ENCODE results near the gene SFT2D3. TPM values are rescaled to one million over a fixed set of nuclear protein-coding genes. Genes with fewer than 3 reads are reported as not detected.

Gene SFT2D3
- total RNA-seq, 1 experiment from 2014 or later, result 4.7 TPM

GRCh38 chr2:127683056-127683455 lies 18.2 kb upstream of the SFT2D3 start:
- Histone ChIP-seq H2AFZ (ENCODE audit: low read length) (no peak overlapping the region), H3K4me1 (ENCODE audit: insufficient read depth, low read length) (no peaks in the 10 kb centered on the region; the same call in 1 of the 2 replicates), H3K4me2 (ENCODE audit: insufficient read depth, insufficient read length, low read length) (no peak overlapping the region)

More at GRCh38 chr2:127683056-127683455, 18.2 kb upstream of the SFT2D3 start:
- no peak overlapping the region for H2BK20ac ChIP-seq (ENCODE audit: low read depth, low read length, poor library complexity, severe bottlenecking)
- H2BK120ac ChIP-seq (ENCODE audit: low read depth, low read length, poor library complexity, severe bottlenecking), result no peak overlapping the region
- H3K23ac ChIP-seq (ENCODE audit: insufficient read length, low read depth, low read length), result no peak overlapping the region
- no peak overlapping the region for H3K27ac ChIP-seq (ENCODE audit: insufficient read length, low read depth, low read length)
- no peak overlapping the region for H2AK5ac ChIP-seq (ENCODE audit: insufficient read length, low read length)
- Mint-ChIP-seq H3K4me3 (no peak overlapping the region), H3K27me3 (ENCODE audit: low read depth) (peaks cover 23% of the 10 kb centered on the region), H3K4me1 (peaks cover 6 to 13% of the 10 kb centered on the region in 2 experiments), H3K36me3 (ENCODE audit: insufficient read depth in 1 of 3, low read depth in 3 of 3) (no peaks in the 10 kb centered on the region), H3K9me3 (peaks cover 2 to 3% of the 10 kb centered on the region in 2 experiments; a peak in 4 of 5 replicates), H3K27ac (no peak overlapping the region)
- H4K91ac ChIP-seq (ENCODE audit: insufficient read length, low read depth, low read length), result no peak overlapping the region
- TF ChIP-seq, protein P1, sequence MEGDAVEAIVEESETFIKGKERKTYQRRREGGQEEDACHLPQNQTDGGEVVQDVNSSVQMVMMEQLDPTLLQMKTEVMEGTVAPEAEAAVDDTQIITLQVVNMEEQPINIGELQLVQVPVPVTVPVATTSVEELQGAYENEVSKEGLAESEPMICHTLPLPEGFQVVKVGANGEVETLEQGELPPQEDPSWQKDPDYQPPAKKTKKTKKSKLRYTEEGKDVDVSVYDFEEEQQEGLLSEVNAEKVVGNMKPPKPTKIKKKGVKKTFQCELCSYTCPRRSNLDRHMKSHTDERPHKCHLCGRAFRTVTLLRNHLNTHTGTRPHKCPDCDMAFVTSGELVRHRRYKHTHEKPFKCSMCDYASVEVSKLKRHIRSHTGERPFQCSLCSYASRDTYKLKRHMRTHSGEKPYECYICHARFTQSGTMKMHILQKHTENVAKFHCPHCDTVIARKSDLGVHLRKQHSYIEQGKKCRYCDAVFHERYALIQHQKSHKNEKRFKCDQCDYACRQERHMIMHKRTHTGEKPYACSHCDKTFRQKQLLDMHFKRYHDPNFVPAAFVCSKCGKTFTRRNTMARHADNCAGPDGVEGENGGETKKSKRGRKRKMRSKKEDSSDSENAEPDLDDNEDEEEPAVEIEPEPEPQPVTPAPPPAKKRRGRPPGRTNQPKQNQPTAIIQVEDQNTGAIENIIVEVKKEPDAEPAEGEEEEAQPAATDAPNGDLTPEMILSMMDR (conservative IDR thresholded peaks at IDR 0.05), result no peak
- H3K14ac ChIP-seq (ENCODE audit: insufficient read depth, low read length), result no peak overlapping the region
- H2BK5ac ChIP-seq (ENCODE audit: insufficient read length, low read length), result no peak overlapping the region
- no peak overlapping the region for H3T11ph ChIP-seq (ENCODE audit: low read length)
- no peak overlapping the region for H3K4ac ChIP-seq (ENCODE audit: low read depth, low read length)
- no peak overlapping the region for H3K56ac ChIP-seq (ENCODE audit: insufficient read length, low read depth, low read length)
- H3K27me3 ChIP-seq (ENCODE audit: insufficient read depth, low read length), result no peaks in the 10 kb centered on the region
- no peaks in the 10 kb centered on the region for H3K79me1 ChIP-seq (ENCODE audit: insufficient read depth, low read depth, low read length, poor library complexity, severe bottlenecking)
- no peaks in the 10 kb centered on the region for H4K20me1 ChIP-seq (ENCODE audit: control insufficient read depth, insufficient read depth, insufficient read length)
- H3K18ac ChIP-seq (ENCODE audit: insufficient read length, low read depth, low read length), result no peak overlapping the region
- no peak overlapping the region for H4K5ac ChIP-seq (ENCODE audit: insufficient read length, low read depth, low read length)
- no peak overlapping the region for H3K9ac ChIP-seq (ENCODE audit: extremely low read depth, insufficient read length, low read length)
- H2BK15ac ChIP-seq (ENCODE audit: low read depth, low read length), result no peak overlapping the region
- no peak overlapping the region for H4K8ac ChIP-seq (replicated peaks; ENCODE audit: insufficient read length, low read depth, low read length)
- no peak overlapping the region for H2BK12ac ChIP-seq (ENCODE audit: insufficient read length, low read depth, low read length)
- H3K23me2 ChIP-seq (ENCODE audit: insufficient read length, low read depth, low read length, poor library complexity, severe bottlenecking), result no peaks in the 10 kb centered on the region
- no peaks in the 10 kb centered on the region for H3K79me2 ChIP-seq (ENCODE audit: insufficient read depth, low read length)
- no peak for DNase-seq
- no peaks in the 10 kb centered on the region for H3K9me3 ChIP-seq (ENCODE audit: control insufficient read depth, low read depth, low read length)

All from H9 (cell line).